ENCODE data around the gene SLC10A1. TPM values are rescaled to one million over a fixed set of nuclear protein-coding genes. Genes with fewer than 3 reads are reported as not detected.

The SLC10A1 gene
- total and polyA plus RNA-seq, 7 donors: not detected

- ATAC-seq (no peak), DNase-seq (no peak)
- Histone ChIP-seq H3K27ac (no peak overlapping the region), H3K4me3 (no peak overlapping the region), H3K4me1 (no peaks in the 10 kb centered on the region), H3K36me3 (ENCODE audit: insufficient read depth in 1 of 2, low read depth in 1 of 2) (no peaks in the 10 kb centered on the region), H3K27me3 (ENCODE audit: insufficient read depth in 3 of 3, low read length in 2 of 3) (no peaks in the 10 kb centered on the region), H3K9me3 (no peaks in the 10 kb centered on the region)
- 66 to 86% (median 85%) methylated on average over 4 of the region's 4 CpGs for WGBS, 3 donors
- intact Hi-C loops (cut with DNase I): no loop called here
- no peak for TF ChIP-seq CTCF (IDR thresholded peaks at IDR 0.05)
These were observed 1.4 kb downstream of the SLC10A1 start for GRCh38 chr14:69795691-69796090.

- no peak for TF ChIP-seq CTCF (IDR thresholded peaks at IDR 0.05)
- Histone ChIP-seq H3K4me1 (no peaks in the 10 kb centered on the region), H3K4me3 (no peak overlapping the region), H3K27me3 (ENCODE audit: insufficient read depth in 3 of 3, low read length in 2 of 3) (no peaks in the 10 kb centered on the region), H3K9me3 (no peaks in the 10 kb centered on the region), H3K36me3 (ENCODE audit: insufficient read depth in 1 of 2, low read depth in 1 of 2) (no peaks in the 10 kb centered on the region), H3K27ac (no peak overlapping the region)
- ATAC-seq: no peak
- DNase-seq: no peak
- intact Hi-C loops (cut with DNase I): no loop called here
- 91 to 93% (median 92%) methylated on average over 3 of the region's 3 CpGs for WGBS, 3 donors
These were observed 2.2 kb downstream of the SLC10A1 start for GRCh38 chr14:69794791-69795190.

- Histone ChIP-seq H3K27me3 (ENCODE audit: insufficient read depth in 3 of 3, low read length in 2 of 3) (no peaks in the 10 kb centered on the region), H3K9me3 (no peaks in the 10 kb centered on the region), H3K4me3 (no peak overlapping the region), H3K4me1 (no peaks in the 10 kb centered on the region), H3K36me3 (ENCODE audit: insufficient read depth in 1 of 2, low read depth in 1 of 2) (no peaks in the 10 kb centered on the region), H3K27ac (no peak overlapping the region)
- no peak for TF ChIP-seq CTCF (IDR thresholded peaks at IDR 0.05)
- DNase-seq (no peak), ATAC-seq (no peak)
- intact Hi-C loops (cut with DNase I): no loop called here
- 89 to 91% (median 89%) methylated on average over 7 of the region's 7 CpGs for WGBS, 3 donors
These were observed 4.1 kb downstream of the SLC10A1 start for GRCh38 chr14:69792887-69793421.

GRCh38 chr14:69789118-69789640 lies 7.9 kb downstream of the SLC10A1 start:
- Histone ChIP-seq H3K4me3 (no peak overlapping the region), H3K36me3 (ENCODE audit: insufficient read depth in 1 of 2, low read depth in 1 of 2) (peaks cover 0 to 16% of the 10 kb centered on the region in 2 donors), H3K27me3 (ENCODE audit: insufficient read depth in 3 of 3, low read length in 2 of 3) (no peaks in the 10 kb centered on the region), H3K4me1 (no peaks in the 10 kb centered on the region), H3K27ac (no peak overlapping the region), H3K9me3 (no peaks in the 10 kb centered on the region)
- DNase-seq (no peak), ATAC-seq (no peak)
- no peak for TF ChIP-seq CTCF (IDR thresholded peaks at IDR 0.05)
- intact Hi-C loops (cut with DNase I): no loop called here

GRCh38 chr14:69786603-69787002 lies 10.4 kb downstream of the SLC10A1 start:
- DNase-seq: no peak
- Histone ChIP-seq H3K27me3 (ENCODE audit: insufficient read depth in 3 of 3, low read length in 2 of 3) (no peaks in the 10 kb centered on the region), H3K4me3 (no peak overlapping the region), H3K4me1 (no peaks in the 10 kb centered on the region), H3K27ac (no peak overlapping the region), H3K36me3 (ENCODE audit: insufficient read depth in 1 of 2, low read depth in 1 of 2) (peaks cover 0 to 23% of the 10 kb centered on the region in 2 donors), H3K9me3 (no peaks in the 10 kb centered on the region)
- intact Hi-C loops (cut with DNase I): no loop called here
- no peak for TF ChIP-seq CTCF (IDR thresholded peaks at IDR 0.05)
- WGBS, 3 donors: 89 to 91% (median 91%) methylated on average over 3 of the region's 3 CpGs
- ATAC-seq: no peak
